NCI-H146 (cell line): ENCODE measurements around the gene APBA3.
"Not testable (repeated sequence)": the region's sequence is repeated elsewhere in the genome, so short reads cannot be mapped to it uniquely, and the experiment has no call there.

ENCODE experiments used
- DNase-seq: peaks from one replicate; lab custom pipeline; 2025; lab: John Stamatoyannopoulos, UW

The APBA3 gene

DNA sequence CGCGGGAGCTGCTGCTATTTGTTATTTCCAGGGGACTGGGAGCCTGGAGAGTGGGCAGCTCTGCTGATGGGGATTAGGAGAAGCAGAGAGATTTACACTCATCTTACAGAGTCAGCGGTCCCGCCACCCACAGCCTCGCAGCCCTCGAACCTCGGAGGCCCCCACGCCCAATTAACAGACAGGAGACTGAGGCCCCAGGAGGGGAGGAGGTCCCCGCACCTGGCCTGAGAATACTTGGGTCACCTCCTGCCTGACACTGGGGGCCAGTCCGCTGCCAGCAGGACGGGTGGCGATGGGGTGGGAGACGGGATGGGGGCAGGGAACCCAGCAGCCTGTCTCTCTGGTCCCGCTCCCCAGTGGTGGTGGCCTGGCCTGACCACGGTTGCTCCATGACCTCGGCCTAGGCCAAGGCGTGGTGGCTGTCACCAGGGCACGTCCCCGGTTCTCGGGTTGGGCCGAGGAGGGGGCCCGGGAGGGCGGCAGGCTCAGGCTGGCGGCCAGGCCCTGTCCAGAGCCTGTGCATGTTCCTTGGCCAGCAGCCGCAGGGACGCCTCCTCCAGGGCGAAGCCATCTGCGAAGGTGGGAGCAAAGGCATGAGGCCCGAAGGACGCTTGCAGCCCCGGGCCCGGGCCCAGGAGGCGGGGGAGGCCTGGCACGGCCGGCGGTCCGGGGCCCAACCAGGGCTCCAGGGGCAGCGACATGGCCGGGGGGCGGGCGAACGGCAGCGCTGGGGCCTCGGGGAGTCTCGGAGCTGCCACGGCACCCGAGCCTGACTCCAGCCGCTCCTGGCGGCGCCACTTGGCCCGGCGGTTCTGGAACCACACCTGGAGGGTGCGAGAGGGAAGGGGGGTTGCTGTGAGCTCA is 8.9 kb upstream of the APBA3 start:
- DNase-seq: no peak

DNA sequence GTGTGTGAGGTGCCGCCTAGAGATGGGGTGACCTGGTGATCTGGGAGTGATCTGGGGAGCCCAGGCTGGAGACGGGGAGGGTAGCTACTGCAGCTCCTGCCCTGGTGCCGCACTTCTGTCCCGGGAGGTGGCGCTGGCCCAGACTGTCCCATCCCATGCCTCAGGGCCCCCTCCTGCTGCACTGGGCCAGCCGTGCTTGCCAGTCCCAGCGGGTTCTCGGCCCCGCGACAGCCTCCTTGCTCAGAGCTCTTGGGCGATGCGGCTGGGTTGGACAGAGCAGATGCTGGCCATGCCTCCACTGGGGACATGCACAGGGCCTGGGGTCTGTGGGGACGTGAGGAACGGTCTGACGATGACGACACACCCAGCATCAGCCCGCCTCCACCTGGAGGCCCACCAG is 8.0 kb upstream of the APBA3 start:
- no peak for DNase-seq

DNA sequence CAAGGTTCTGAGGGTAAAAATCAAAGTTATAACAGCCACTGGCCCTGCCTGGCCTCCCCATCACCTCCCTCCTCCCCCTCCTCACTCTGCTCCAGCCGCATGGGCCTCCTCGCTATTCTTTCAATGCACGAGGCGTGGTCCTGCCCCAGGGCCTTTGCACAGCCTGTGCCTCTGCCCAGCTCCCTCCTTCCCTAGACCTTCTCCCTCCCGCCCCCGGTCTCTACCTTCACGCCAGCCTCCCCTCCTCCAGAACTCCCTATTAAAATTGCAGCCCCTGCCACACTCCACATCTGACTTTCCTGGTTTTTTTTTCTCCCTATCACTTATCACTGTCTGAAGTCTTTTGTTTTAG is 7.2 kb upstream of the APBA3 start:
- no peak for DNase-seq

DNA sequence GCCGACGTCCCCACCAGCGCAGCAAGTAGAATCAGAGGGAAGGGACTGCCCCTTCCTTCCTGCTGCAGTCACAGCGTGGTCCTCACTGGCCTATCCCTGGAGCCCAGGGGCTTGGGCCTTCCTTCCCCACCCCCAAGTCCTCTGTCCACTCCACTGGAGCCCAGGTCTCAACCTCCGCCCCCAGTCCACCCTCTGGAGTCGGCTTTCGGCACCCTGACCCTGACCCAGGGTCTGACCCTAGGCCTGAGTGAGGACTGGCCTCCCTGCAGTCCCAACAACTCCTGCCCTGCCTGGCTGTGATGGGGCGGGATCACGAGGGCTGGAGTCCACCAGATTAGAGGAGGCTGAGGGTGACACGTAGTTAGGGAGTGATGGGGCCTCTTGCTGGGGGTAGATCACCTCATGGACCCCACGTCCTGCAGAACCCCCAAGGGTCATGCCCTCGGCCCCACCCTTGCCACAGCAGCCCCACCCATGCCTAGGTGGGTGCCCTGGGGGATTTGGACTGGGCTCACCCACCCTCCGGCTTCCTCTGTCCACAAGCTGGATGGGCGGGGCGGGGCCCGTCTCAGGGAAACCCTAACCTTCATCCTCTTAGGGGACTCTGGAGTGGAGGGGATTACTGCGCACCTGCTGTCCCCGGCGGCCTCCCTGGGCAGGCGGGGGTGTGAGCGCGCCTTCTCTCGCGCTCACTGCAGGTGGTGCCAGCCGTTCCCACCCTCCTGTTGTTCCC is 6.7 kb upstream of the APBA3 start:
- DNase-seq: no peak

DNA sequence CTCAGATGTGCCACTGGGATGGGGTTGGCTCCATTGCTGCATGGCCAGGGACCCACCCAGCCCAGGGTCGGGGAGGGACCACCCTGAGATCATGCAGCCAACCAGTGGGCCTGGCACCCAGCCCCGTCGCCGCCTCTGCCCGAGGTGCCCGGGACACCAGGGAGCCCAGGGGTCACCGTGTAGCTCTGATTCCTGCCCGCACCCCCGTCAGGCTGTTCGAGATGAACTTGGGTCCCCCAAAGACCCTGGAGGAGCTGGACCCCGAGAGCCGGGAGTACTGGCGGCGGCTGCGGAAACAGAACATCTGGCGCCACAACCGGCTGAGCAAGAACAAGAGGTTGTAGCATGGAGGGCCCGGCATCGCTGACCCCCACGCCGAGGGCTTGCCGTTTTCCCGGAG is 5.6 kb upstream of the APBA3 start:
- no peak for DNase-seq

DNA sequence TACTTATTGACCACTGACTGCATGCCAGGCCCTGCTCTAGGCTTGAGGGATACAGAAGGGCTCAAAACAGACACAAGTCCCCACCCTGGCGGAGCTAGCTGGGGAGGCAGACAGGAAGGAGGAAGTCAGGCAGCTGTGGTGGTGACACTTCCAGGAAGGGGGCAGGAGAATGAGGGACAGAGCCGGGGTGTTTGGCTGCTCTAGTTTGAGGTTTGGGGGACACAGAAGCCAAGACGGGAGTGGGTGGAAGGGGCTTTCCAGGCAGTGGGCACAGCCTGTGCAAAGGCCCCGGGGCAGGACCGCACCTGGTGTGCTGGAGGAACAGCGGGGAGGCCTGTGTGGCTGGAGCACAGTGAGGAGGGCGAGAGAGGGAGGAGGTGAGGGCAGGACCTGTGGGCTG is 5.0 kb upstream of the APBA3 start:
- no peak for DNase-seq

DNA sequence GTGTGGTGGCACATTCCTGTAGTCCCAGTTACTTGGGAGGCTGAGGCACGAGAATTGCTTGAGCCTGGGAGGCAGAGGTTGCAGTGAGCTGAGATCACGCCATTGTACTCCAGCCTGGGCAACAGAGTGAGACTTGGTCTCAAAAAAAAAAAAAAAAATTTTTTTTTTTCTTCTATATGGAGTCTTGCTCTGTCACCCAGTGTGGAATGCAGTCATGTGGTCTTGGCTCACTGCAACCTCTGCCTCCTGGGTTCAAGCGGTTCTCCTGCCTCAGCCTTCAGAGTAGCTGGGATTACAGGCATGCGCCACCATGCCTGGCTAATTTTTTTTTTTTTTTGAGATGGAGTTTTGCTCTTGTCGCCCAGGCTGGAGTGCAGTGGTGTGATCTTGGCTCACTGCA is 4.3 kb upstream of the APBA3 start:
- DNase-seq: not testable (repeated sequence)

DNA sequence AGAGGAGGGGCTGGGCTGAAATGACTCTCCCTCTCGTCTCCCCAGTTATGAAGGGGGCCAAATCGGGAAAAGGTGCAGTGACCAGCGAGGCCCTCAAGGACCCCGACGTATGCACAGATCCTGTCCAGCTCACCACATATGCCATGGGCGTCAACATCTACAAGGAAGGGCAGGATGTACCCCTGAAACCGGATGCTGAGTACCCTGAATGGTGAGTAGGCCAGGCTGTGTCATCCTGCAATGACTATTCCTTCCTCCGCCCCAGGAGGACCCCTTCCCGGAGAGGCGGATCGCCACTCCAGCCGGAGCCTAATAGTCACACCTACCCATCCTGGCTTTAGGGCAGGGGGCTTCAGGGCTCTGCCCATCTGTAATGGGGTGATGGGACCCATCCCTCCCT is 3.6 kb upstream of the APBA3 start:
- no peak for DNase-seq

DNA sequence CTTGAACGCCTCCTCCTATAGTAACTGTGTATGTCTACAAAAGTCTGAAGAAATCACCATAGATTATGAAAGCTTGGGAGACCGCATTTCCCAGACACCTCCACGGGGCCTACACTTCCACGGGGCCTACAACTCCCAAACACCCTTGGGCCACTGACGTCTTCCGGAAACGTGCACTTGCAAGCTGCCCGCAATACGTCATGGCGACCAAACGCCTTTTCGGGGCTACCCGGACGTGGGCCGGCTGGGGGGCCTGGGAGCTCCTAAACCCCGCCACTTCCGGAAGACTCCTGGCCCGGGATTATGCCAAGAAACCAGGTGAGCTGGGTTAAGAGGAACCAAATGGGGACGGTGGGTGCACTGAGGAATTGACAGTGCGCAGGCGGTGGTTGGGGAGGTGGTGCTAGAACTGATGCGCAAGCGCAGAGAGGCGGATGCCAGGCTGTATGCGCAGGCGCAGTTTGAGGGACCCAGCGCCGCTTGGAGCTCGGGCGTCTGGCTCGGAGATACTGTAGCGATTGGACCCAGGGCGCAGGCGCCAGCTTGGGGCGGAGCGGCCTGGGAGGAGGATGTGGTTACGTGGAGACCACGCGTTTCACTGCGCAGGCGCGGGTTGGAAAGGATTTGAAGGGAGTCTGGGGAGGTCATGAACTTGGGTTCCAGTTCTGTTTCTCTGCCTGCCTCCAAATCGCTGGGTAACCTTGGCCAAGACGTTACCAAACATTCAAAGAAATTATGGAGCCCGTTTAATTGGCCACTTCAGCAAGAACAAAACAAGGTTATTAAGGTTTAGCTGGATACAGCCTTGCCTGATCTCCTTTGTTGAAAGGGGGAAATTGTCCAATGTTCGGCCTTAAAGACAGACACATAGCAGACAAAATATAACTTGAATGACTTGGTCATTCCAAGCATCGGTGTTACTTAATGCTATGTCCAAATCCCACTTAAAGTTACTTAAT is 1.3 kb upstream of the APBA3 start, which contains the start of gene MRPL54:
TSS of gene MRPL54 (plus strand) at position 182 of the 959 bp plus-strand sequence. CDS start at position 201, 19 bp downstream.
- peak; percentile 95 for DNase-seq

DNA sequence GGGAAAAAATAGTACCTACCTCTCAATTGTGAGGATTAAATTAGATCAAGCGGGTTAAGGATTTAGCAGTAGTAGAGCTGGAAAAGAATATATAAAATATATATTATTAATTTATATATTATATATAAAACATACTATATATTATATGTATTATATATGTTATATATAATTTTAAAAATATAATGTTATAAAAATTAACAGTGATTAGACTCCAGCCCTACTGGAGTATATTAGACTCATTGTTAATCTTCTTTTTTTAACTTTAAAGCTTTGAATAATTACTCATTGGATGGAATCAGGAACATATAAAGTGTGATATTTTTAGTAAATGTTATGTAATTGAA is 610 bp upstream of the APBA3 start:
- DNase-seq: no peak

DNA sequence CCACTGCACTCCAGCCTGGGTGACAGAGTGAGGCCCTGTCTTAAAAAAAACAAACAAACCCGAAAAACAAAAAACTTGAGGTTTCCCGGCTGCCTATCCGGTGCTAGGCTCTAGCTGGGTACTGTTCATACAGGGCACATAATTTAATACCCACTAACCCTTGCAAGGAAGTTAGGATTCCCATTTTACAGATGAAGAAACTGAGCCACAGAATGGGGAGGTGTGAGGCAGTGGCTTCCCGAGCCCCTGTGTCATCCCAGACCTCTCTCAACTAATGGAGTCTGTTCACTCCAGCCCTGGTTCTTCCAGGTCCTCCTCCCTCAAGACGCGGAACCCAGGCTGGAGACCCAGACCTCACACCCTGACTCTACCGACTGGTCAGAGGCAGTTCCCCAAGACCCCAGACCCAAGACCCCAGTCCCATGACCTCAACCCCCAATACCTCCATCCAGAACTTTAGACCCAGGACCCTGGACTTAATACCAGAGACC is 576 bp downstream of the APBA3 start:
- DNase-seq: no peak

DNA sequence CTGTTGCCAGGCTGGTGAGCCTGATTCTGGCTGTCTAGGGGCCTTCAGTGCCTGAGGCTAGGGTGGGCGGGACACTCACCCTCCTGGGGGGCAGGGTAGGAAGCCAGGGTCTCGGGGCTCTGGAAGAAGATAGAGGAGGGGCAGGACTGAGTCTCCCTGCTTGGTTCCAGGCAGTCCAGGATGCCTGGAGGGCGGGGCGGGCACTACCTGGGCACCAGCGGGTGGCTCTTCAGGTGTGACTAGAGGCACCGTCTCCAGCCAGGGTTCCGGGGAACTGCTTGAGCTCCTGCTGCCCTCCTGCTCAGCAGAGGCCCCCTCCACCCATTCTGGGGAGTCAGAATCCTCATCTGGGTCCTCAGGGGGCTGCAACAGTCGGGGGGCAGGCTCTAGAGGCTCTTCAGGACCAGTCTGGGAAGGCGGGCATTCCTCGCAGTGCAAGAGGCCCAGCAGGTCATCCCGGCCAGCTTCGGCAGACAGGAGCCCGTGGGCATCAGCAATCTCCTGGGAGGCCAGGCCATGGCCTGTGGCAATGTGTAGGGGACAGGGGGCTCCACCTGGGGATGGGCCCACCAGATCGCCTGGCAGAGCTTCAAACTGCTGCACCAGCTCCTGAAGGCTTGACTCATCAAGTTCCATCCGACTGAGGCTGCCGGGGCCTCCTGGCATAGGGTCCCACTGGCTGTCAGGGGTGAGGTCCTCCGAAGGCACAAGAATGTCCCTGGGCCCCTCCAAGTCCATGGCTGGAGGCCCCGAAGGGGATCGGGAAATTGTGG is 1.8 kb downstream of the APBA3 start:
- DNase-seq: no peak

DNA sequence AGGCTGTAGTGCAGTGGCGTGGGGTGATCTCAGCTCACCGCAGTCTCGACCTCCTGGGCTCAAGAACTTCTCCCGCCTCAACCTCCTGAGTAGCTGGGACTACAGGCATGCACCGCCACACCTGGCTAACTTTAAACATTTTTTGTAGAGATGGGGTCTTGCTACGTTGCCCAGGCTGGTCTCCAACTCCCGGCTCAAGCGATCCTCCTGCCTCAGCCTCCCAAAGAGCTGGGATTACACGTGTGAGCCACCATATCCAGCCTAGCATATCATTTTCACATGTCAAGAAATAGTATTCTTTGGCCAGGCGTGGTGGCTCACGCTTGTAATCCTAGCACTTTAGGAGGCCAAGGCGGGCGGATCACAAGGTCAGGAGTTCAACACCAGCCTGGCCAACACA is 3.2 kb downstream of the APBA3 start:
- not testable (repeated sequence) for DNase-seq

DNA sequence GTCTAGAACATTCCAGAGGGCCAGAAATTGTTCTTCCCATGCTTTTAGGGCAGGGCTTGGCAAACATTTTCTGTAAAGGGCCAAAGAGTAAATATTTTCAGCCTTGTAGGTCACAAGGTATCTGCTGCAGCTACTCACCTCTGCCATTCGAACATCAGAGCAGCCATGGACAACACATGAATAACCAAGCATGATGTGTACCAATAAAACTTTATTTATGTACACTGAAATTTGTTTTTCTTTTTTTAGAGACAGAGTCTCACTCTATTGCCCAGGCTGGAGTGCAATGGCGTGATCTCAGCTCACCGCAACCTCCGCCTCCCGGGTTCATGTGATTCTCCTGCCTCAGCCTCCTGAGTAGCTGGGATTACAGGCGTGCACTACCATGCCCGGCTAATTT is 3.8 kb downstream of the APBA3 start:
- DNase-seq: not testable (repeated sequence)

DNA sequence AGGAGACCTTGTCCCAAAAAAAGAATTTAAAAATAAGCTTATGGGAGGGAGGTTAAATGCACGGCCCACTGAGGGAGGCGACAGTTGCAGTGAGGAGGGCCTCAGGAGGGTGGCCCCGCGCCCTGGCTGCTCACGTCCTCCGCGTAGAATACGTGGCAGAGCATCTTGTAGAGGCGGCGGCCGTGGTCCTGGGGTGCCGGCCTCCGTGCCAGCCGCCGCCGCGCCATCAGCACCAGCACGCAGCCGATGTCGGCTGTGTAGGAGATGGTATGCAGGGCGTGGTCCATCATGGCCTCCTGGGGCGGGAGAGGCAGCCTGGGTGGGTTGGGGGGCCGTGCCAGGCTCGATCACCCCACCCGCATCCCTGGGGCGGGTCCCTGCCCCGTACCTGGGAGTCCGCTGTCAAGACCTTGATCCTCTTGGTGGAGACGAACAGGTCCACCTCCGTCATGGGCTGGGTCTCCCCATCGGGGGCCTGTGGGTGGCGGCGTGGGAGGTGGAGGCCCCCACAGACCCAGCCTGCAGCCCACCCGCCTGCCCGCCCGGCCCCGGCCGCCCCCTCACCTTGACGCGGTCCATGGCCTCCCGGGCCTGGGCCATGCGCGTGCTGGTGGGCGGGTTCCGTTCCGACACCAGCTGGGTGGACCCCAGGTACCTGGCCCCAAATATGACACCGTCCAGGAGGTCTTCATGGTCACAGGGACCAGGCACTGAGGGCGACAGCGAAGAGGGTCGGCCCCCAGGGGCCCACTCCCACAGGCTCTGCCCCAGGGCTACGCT is 7.7 kb downstream of the APBA3 start:
- no peak for DNase-seq

DNA sequence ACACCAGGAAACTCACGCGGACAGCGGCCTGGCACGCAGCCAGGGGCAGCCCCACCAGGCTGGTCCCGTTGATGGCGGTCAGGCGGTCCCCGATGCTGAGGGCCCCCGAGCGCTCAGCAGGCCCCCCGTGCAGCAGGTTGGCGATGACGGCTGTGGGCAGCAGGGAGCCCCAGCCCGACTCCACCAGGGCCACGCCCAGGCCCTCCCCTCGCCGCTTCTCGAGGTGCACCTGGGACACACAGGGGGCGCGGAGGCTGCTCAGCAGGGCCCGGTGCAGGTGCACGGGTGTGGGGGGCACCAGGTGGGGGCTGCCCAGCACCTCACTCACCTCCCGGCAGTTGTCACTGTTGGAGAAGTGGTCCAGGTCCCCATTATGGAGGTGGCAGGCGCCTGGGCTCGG is 9.0 kb downstream of the APBA3 start:
- DNase-seq: no peak

DNA sequence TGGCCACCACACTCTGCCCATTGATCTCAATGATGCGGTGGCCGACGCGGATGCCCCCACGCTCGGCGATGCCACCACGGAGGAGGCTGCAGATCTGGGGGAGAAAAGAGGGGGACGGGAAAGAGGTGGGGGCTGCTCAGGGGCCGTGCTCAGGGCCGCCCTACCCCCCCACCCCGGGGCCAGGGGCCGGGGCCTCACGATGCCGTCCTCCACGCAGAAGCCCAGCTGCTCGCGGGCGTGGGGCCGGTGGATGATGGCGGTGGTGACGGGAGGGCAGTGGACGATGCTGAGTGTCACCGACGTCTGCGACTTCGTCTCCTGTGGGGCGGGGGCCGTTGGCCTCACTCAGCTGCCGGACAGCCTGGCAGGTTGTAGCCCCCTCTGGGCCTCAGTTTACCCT is 10.3 kb downstream of the APBA3 start:
- no peak for DNase-seq

DNA sequence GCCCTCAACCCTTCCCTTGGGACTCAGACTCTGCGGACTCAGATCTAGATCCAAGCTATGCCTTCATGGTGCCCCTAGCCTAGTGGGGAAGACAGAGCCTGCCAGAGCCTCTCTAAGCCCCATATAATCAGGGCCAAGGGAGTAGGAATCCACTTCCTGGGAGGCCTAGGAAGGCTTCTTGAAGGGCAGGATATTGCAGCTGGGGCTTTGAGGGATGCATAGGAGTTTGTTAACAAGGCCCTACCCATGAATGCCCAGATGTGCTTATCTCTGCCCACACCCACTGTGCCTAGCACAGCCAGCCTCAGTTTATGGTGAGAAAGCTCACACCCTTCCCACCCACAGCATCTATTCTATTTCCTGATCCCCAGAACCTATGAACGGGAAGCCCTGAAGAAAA is 11.3 kb downstream of the APBA3 start:
- no peak for DNase-seq

DNA sequence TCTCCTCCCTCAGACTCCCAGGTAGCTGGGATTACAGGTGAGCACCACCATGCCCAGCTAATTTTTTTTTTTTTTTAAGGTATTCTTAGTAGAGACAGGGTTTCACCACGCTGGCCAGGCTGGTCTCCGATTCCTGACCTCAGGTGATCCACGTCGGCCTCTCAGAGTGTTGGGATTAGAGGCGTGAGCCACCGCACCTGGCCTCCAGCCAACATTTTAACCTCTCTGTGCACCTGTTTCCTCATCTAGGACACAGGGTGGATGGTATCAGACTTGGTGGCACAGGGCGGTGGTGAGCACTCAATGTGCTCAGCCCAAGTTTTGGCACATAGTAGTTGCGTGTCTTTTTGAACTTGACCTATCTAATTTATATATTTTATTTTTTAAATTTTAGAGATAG is 12.5 kb downstream of the APBA3 start:
- no peak for DNase-seq

DNA sequence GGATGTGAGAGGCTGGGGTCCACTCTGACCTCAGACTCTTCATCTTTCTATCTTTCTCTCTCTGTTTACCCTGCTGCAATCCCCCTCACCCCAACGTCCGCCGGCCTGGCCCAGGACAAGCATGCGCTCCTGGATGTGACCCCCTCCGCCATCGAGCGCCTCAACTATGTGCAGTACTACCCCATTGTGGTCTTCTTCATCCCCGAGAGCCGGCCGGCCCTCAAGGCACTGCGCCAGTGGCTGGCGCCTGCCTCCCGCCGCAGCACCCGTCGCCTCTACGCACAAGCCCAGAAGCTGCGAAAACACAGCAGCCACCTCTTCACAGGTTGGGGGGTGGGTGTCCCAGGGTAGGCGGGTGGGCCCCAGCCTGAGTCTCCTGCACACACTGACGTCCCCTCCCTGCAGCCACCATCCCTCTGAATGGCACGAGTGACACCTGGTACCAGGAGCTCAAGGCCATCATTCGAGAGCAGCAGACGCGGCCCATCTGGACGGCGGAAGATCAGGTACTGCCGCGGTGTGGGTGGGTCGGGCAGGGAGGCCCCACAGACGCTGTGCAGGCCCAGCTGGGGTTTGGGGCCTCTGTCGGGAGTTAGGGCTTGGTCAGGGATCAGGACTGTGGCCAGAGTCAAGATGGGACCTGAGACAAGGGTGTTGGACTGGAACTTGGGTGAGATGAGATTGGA is 15.0 kb downstream of the APBA3 start:
- no peak for DNase-seq
